Left renal pelvis (tissue), 4 donors: ENCODE results near the gene SCFD2. TPM values are rescaled to one million over a fixed set of nuclear protein-coding genes. Genes with fewer than 3 reads are reported as not detected.
"Not testable (repeated sequence)": the region's sequence is repeated elsewhere in the genome, so short reads cannot be mapped to it uniquely, and the experiment has no call there.

ENCODE experiments used
- DNase-seq, 4 donors: peaks; one replicate each; pipeline ENCODE4 v3.0.0-alpha.2; 2013; ENCODE audit warnings: low read depth in 4 of 4, low spot score in 3 of 4
- polyA plus RNA-seq, 4 donors: library from polyadenylated mRNA; unstranded; fragments of 120-200 nt; gene quantifications; one replicate each; pipeline ENCODE4 v1.2.1, GENCODE V29; 2013; ENCODE audit not compliant: insufficient read length in 4 of 4

The SCFD2 gene
- polyA plus RNA-seq, 4 donors: 12.7 to 14.2 (median 13.5) TPM

- DNase-seq: no peak
These were observed 169.8 kb downstream of the SCFD2 start for GRCh38 chr4:53195815-53196661.

- no peak for DNase-seq
These were observed 171.1 kb downstream of the SCFD2 start for GRCh38 chr4:53194727-53195126.

- DNase-seq: no peak
These were observed 172.8 kb downstream of the SCFD2 start for GRCh38 chr4:53193111-53193510.

- DNase-seq: no peak
These were observed 173.4 kb downstream of the SCFD2 start for GRCh38 chr4:53192496-53192895.

GRCh38 chr4:53191997-53192396 lies 173.9 kb downstream of the SCFD2 start:
- no peak for DNase-seq

GRCh38 chr4:53189011-53189410 lies 176.8 kb downstream of the SCFD2 start:
- no peak for DNase-seq

- DNase-seq: no peak
These were observed 179.0 kb downstream of the SCFD2 start for GRCh38 chr4:53186714-53187358.

- DNase-seq: no peak
These were observed 179.8 kb downstream of the SCFD2 start for GRCh38 chr4:53185869-53186585.

GRCh38 chr4:53183754-53184153 lies 182.1 kb downstream of the SCFD2 start:
- DNase-seq: no peak

- not testable (repeated sequence) for DNase-seq
These were observed 188.1 kb downstream of the SCFD2 start for GRCh38 chr4:53177751-53178150.

- DNase-seq: no peak
These were observed 190.2 kb downstream of the SCFD2 start for GRCh38 chr4:53175640-53176039.

- DNase-seq: no peak
These were observed 191.0 kb downstream of the SCFD2 start for GRCh38 chr4:53174823-53175222.

- DNase-seq: no peak
These were observed 192.3 kb downstream of the SCFD2 start for GRCh38 chr4:53173576-53173975.

GRCh38 chr4:53171797-53172196 lies 194.1 kb downstream of the SCFD2 start:
- DNase-seq: no peak

GRCh38 chr4:53169695-53170617 lies 195.9 kb downstream of the SCFD2 start:
- no peak for DNase-seq

GRCh38 chr4:53168228-53168627 lies 197.6 kb downstream of the SCFD2 start:
- DNase-seq: no peak

- no peak for DNase-seq
These were observed 202.9 kb downstream of the SCFD2 start for GRCh38 chr4:53162969-53163368.

- no peak for DNase-seq
These were observed 204.0 kb downstream of the SCFD2 start for GRCh38 chr4:53161787-53162433.

- DNase-seq: no peak
These were observed 204.6 kb downstream of the SCFD2 start for GRCh38 chr4:53161051-53161786.
